ENCODE measurements around the gene SCN9A.
"Not testable (repeated sequence)": the region's sequence is repeated elsewhere in the genome, so short reads cannot be mapped to it uniquely, and the experiment has no call there.

SCN9A gene

GRCh38 chr2:166360426-166360825 lies 15.3 kb downstream of the SCN9A start:
- H3K27ac ChIP-seq (ENCODE audit: low read length): no peak overlapping the region
- no peak overlapping the region for H3K4me3 ChIP-seq (ENCODE audit: low read length)
- no peaks in the 10 kb centered on the region for H3K9me3 ChIP-seq (replicated peaks; ENCODE audit: insufficient read depth, low read length)
- peaks cover 21% of the 10 kb centered on the region; the same call in 1 of the 2 replicates for H3K79me2 ChIP-seq (ENCODE audit: low read length)
- H3K27me3 ChIP-seq (replicated peaks; ENCODE audit: insufficient read depth, low read length): no peaks in the 10 kb centered on the region
- H3K4me2 ChIP-seq (ENCODE audit: low read depth, low read length): no peak overlapping the region
- H3K4me1 ChIP-seq (ENCODE audit: low read length): no peaks in the 10 kb centered on the region
- no peaks in the 10 kb centered on the region for H3K9me2 ChIP-seq (replicated peaks; ENCODE audit: insufficient read depth, low read length)
- TF ChIP-seq EZH2 (optimal IDR thresholded peaks at IDR 0.05; ENCODE audit: low read depth, low read length) (no peak), EZH2phosphoT487 (IDR thresholded peaks at IDR 0.05; ENCODE audit: low read length) (no peak), CTCF (IDR thresholded peaks at IDR 0.05; ENCODE audit: low read length) (no peak)
- DNase-seq: no peak
- H3K36me3 ChIP-seq (replicated peaks; ENCODE audit: insufficient read depth, low read length): no peaks in the 10 kb centered on the region
- H3K9ac ChIP-seq (ENCODE audit: low read length): no peak overlapping the region
- no peaks in the 10 kb centered on the region for H4K20me1 ChIP-seq (ENCODE audit: insufficient read depth, low read length)
- H2AFZ ChIP-seq (ENCODE audit: low read length): no peak overlapping the region
- H3F3A ChIP-seq (ENCODE audit: insufficient read depth, low read length): no peaks in the 10 kb centered on the region

GRCh38 chr2:166357950-166358321 lies 17.8 kb downstream of the SCN9A start:
- peaks cover 11% of the 10 kb centered on the region; the same call in 1 of the 2 replicates for H3K79me2 ChIP-seq (ENCODE audit: low read length)
- H3K4me2 ChIP-seq (ENCODE audit: low read depth, low read length); H4K20me1 ChIP-seq (ENCODE audit: insufficient read depth, low read length): not testable (repeated sequence)

GRCh38 chr2:166357068-166357949 lies 18.4 kb downstream of the SCN9A start:
- no peaks in the 10 kb centered on the region; the same call in 1 of the 2 replicates for H4K20me1 ChIP-seq (ENCODE audit: insufficient read depth, low read length)
- no peaks in the 10 kb centered on the region for H3K27me3 ChIP-seq (replicated peaks; ENCODE audit: insufficient read depth, low read length)
- no peak overlapping the region for H3K27ac ChIP-seq (ENCODE audit: low read length)
- H3K4me3 ChIP-seq (ENCODE audit: low read length): no peak overlapping the region
- H2AFZ ChIP-seq (ENCODE audit: low read length): no peak overlapping the region
- no peaks in the 10 kb centered on the region for H3K36me3 ChIP-seq (replicated peaks; ENCODE audit: insufficient read depth, low read length)
- no peaks in the 10 kb centered on the region for H3F3A ChIP-seq (ENCODE audit: insufficient read depth, low read length)
- no peak overlapping the region for H3K9ac ChIP-seq (ENCODE audit: low read length)
- no peak overlapping the region for H3K4me2 ChIP-seq (ENCODE audit: low read depth, low read length)
- peaks cover 10% of the 10 kb centered on the region; the same call in 1 of the 2 replicates for H3K79me2 ChIP-seq (ENCODE audit: low read length)
- no peaks in the 10 kb centered on the region for H3K4me1 ChIP-seq (ENCODE audit: low read length)
- DNase-seq: no peak
- TF ChIP-seq CTCF (IDR thresholded peaks at IDR 0.05; ENCODE audit: low read length): no peak
- no peak for TF ChIP-seq EZH2 (optimal IDR thresholded peaks at IDR 0.05; ENCODE audit: low read depth, low read length)
- TF ChIP-seq EZH2phosphoT487 (IDR thresholded peaks at IDR 0.05; ENCODE audit: low read length): no peak
- H3K9me3 ChIP-seq (replicated peaks; ENCODE audit: insufficient read depth, low read length): no peaks in the 10 kb centered on the region
- no peaks in the 10 kb centered on the region for H3K9me2 ChIP-seq (replicated peaks; ENCODE audit: insufficient read depth, low read length)

More at GRCh38 chr2:166357950-166358321, 17.8 kb downstream of the SCN9A start:
- H3K9me2 ChIP-seq (replicated peaks; ENCODE audit: insufficient read depth, low read length); H2AFZ ChIP-seq (ENCODE audit: low read length); H3K4me1 ChIP-seq (ENCODE audit: low read length); H3K36me3 ChIP-seq (replicated peaks; ENCODE audit: insufficient read depth, low read length); H3F3A ChIP-seq (ENCODE audit: insufficient read depth, low read length); H3K9me3 ChIP-seq (replicated peaks; ENCODE audit: insufficient read depth, low read length); DNase-seq; H3K9ac ChIP-seq (ENCODE audit: low read length); H3K4me3 ChIP-seq (ENCODE audit: low read length); H3K27me3 ChIP-seq (replicated peaks; ENCODE audit: insufficient read depth, low read length); H3K27ac ChIP-seq (ENCODE audit: low read length): not testable (repeated sequence)

- H3K9me2 ChIP-seq (replicated peaks; ENCODE audit: insufficient read depth, low read length): no peaks in the 10 kb centered on the region
- DNase-seq: no peak
- H3K27ac ChIP-seq (ENCODE audit: low read length): no peak overlapping the region
- H3K27me3 ChIP-seq (replicated peaks; ENCODE audit: insufficient read depth, low read length): no peaks in the 10 kb centered on the region
- no peak for TF ChIP-seq EZH2 (optimal IDR thresholded peaks at IDR 0.05; ENCODE audit: low read depth, low read length)
- TF ChIP-seq EZH2phosphoT487 (IDR thresholded peaks at IDR 0.05; ENCODE audit: low read length): no peak
- TF ChIP-seq CTCF (IDR thresholded peaks at IDR 0.05; ENCODE audit: low read length): no peak
- no peaks in the 10 kb centered on the region; the same call in 1 of the 2 replicates for H4K20me1 ChIP-seq (ENCODE audit: insufficient read depth, low read length)
- H3K4me2 ChIP-seq (ENCODE audit: low read depth, low read length): no peak overlapping the region
- H3K36me3 ChIP-seq (replicated peaks; ENCODE audit: insufficient read depth, low read length): no peaks in the 10 kb centered on the region
- peaks cover 5% of the 10 kb centered on the region; the same call in 1 of the 2 replicates for H3K79me2 ChIP-seq (ENCODE audit: low read length)
- no peak overlapping the region for H3K9ac ChIP-seq (ENCODE audit: low read length)
- no peaks in the 10 kb centered on the region for H3K4me1 ChIP-seq (ENCODE audit: low read length)
- H3K9me3 ChIP-seq (replicated peaks; ENCODE audit: insufficient read depth, low read length): no peaks in the 10 kb centered on the region
- no peak overlapping the region for H2AFZ ChIP-seq (ENCODE audit: low read length)
- no peak overlapping the region for H3K4me3 ChIP-seq (ENCODE audit: low read length)
- no peaks in the 10 kb centered on the region for H3F3A ChIP-seq (ENCODE audit: insufficient read depth, low read length)
Observed at GRCh38 chr2:166351319-166351718, 24.4 kb downstream of the SCN9A start.

Data from MM.1S (cell line).